ENCODE measurements around the gene MYOF.
"Not testable (repeated sequence)": the region's sequence is repeated elsewhere in the genome, so short reads cannot be mapped to it uniquely, and the experiment has no call there.

Gene MYOF

DNA sequence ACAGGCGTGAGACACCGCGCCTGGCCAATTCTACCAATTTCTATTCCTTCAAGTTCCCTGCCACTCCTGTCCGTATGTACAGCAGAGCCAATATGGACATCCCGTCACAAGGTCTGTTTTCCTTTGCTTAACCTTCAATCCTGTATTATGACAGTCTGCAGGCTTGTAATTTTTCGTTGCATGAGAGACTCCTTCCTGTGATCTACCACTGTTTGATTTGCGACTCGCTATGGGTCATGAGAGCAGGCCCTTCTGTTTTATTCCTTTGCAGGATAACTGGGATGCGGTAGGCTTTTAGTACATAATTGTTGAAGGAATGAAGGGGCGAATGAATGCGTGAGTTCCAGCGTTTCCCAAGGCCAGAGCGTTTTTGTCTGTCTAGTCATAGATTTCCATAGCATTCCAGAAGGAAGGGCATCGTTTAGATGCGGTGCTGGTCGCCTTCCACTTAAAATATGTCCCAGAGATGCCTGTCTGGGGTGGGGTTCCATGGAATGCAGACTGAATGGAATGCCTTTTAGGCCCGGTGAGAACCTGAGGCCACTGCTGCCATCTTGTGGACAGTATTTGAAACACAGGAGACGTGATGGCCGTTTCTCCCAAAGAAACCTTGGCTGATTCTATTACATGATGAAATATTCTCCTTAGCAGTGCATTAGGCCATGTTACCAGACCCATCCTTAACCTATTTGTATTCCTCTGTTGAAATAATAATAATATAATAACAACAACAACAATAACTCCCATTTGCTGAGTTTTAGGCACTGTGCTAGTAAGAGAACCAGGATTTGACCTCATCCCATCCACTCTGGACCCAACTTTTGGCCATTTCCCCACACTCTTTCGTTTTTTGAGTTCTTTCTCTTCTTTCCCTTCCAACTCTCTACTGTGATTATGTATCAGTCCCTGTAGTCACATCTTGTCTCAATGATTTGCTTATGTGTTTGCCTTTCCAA is 193.2 kb downstream of the MYOF start:
- Histone ChIP-seq H4K20me1 (ENCODE audit: insufficient read depth) (no peaks in the 10 kb centered on the region), H2AFZ (ENCODE audit: low read depth) (no peak overlapping the region), H3K9ac (no peak overlapping the region), H3K4me2 (no peak overlapping the region), H3K4me3 (IDR thresholded peaks at IDR 0.05; ENCODE audit: insufficient read depth, low read depth, low read length) (no peak overlapping the region), H3K27me3 (ENCODE audit: insufficient read depth, low read depth) (no peaks in the 10 kb centered on the region), H3K79me2 (ENCODE audit: insufficient read depth, low read depth) (no peaks in the 10 kb centered on the region), H3K4me1 (ENCODE audit: low read depth, poor library complexity, severe bottlenecking) (no peaks in the 10 kb centered on the region), H3K36me3 (ENCODE audit: insufficient read depth) (no peaks in the 10 kb centered on the region), H3K27ac (no peak overlapping the region)
- TF ChIP-seq, protein P1, sequence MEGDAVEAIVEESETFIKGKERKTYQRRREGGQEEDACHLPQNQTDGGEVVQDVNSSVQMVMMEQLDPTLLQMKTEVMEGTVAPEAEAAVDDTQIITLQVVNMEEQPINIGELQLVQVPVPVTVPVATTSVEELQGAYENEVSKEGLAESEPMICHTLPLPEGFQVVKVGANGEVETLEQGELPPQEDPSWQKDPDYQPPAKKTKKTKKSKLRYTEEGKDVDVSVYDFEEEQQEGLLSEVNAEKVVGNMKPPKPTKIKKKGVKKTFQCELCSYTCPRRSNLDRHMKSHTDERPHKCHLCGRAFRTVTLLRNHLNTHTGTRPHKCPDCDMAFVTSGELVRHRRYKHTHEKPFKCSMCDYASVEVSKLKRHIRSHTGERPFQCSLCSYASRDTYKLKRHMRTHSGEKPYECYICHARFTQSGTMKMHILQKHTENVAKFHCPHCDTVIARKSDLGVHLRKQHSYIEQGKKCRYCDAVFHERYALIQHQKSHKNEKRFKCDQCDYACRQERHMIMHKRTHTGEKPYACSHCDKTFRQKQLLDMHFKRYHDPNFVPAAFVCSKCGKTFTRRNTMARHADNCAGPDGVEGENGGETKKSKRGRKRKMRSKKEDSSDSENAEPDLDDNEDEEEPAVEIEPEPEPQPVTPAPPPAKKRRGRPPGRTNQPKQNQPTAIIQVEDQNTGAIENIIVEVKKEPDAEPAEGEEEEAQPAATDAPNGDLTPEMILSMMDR (conservative IDR thresholded peaks at IDR 0.05; ENCODE audit: low read depth, low read length): peak; percentile 73

GRCh38 chr10:93287775-93288174 is 194.4 kb downstream of the MYOF start:
- Histone ChIP-seq H3K36me3 (ENCODE audit: insufficient read depth) (no peaks in the 10 kb centered on the region), H3K27ac (no peak overlapping the region), H3K4me2 (no peak overlapping the region)

GRCh38 chr10:93284246-93284645 is 197.9 kb downstream of the MYOF start:
- not testable (repeated sequence) for H3K4me2 ChIP-seq; H3K27ac ChIP-seq; H3K36me3 ChIP-seq (ENCODE audit: insufficient read depth); H4K20me1 ChIP-seq (ENCODE audit: insufficient read depth); H3K4me3 ChIP-seq (IDR thresholded peaks at IDR 0.05; ENCODE audit: insufficient read depth, low read depth, low read length); H3K79me2 ChIP-seq (ENCODE audit: insufficient read depth, low read depth); H2AFZ ChIP-seq (ENCODE audit: low read depth); H3K4me1 ChIP-seq (ENCODE audit: low read depth, poor library complexity, severe bottlenecking); H3K27me3 ChIP-seq (ENCODE audit: insufficient read depth, low read depth); H3K9ac ChIP-seq

More at GRCh38 chr10:93287775-93288174, 194.4 kb downstream of the MYOF start:
- Histone ChIP-seq H4K20me1 (ENCODE audit: insufficient read depth) (no peaks in the 10 kb centered on the region), H3K27me3 (ENCODE audit: insufficient read depth, low read depth) (no peaks in the 10 kb centered on the region), H3K4me1 (ENCODE audit: low read depth, poor library complexity, severe bottlenecking) (no peaks in the 10 kb centered on the region), H3K79me2 (ENCODE audit: insufficient read depth, low read depth) (no peaks in the 10 kb centered on the region), H2AFZ (ENCODE audit: low read depth) (no peak overlapping the region), H3K9ac (no peak overlapping the region), H3K4me3 (IDR thresholded peaks at IDR 0.05; ENCODE audit: insufficient read depth, low read depth, low read length) (no peak overlapping the region)
- TF ChIP-seq, protein P1 (conservative IDR thresholded peaks at IDR 0.05; ENCODE audit: low read depth, low read length): no peak

- Histone ChIP-seq H3K79me2 (ENCODE audit: insufficient read depth, low read depth) (no peaks in the 10 kb centered on the region), H3K9ac (no peak overlapping the region), H2AFZ (ENCODE audit: low read depth) (no peak overlapping the region), H3K27me3 (ENCODE audit: insufficient read depth, low read depth) (no peaks in the 10 kb centered on the region), H3K36me3 (ENCODE audit: insufficient read depth) (no peaks in the 10 kb centered on the region), H4K20me1 (ENCODE audit: insufficient read depth) (no peaks in the 10 kb centered on the region), H3K4me1 (ENCODE audit: low read depth, poor library complexity, severe bottlenecking) (no peaks in the 10 kb centered on the region), H3K27ac (no peak overlapping the region), H3K4me3 (IDR thresholded peaks at IDR 0.05; ENCODE audit: insufficient read depth, low read depth, low read length) (no peak overlapping the region), H3K4me2 (no peak overlapping the region)
- TF ChIP-seq, protein P1 (conservative IDR thresholded peaks at IDR 0.05; ENCODE audit: low read depth, low read length): no peak
Measured at GRCh38 chr10:93281367-93281720, 200.8 kb downstream of the MYOF start.
